NCI-H510A treated with DMSO at 0.1 percent for 48 hours (cell line): Measurements from ENCODE around the gene TBX3.

ENCODE experiments used
- DNase-seq: peaks from one replicate; lab custom pipeline; 2025; lab: John Stamatoyannopoulos, UW

TBX3 gene

DNA sequence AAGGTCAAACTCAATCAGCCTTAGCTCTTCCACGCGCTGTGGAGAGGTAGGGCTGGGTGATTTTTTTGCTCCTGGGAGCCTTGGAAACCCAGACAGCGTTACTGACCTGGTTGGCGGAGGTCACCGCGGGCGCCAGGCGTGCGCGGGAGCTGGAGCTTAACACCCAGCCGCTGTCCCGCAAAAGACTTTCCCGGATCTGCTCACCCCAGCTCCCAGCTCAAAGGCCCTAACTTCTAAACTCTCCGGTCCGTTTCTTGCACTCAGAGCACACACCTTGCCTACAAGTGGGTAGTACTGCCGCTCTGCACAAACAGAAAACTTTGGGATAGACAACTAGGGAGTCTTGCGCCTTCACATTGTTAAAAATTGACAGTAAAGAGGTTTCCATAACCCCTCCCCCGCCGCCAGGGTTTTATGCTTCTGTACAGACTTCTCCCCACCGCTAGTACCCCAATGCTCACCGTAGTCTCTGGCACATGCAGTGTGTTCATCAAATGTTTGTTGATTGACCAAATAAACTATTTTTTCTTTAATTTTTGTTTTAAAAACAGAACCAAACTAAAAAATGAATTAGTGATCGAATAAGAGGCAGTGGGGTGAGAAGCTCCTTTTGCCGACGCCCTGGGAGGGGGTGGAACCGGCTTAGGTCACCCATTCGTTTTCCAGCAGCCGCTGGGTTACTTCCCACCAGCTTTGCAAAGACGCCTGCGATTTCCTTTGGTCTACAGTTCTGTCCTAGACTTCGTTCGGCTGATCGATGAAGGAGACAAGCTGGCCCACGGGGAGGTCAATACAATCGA is 12.7 kb upstream of the TBX3 start:
- DNase-seq: no peak

DNA sequence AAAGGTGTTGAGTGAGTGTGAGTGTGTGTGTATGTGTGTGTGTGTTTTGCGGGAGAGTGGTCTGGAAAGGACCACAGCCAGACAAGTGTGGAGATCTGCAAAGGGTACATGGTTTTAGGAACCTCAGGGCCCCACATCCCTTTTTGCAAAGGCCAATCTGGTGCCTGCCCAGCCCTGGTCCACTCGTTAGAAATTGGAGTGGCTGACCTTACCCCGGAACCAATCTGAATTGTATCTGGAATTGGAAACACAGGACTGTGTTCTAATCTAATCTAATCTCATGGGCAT is 11.3 kb upstream of the TBX3 start:
- DNase-seq: no peak

GRCh38 chr12:114694436-114695304 is 10.7 kb upstream of the TBX3 start:
- no peak for DNase-seq

- no peak for DNase-seq
Observed at GRCh38 chr12:114693532-114693931, 9.6 kb upstream of the TBX3 start.

- no peak for DNase-seq
Observed at GRCh38 chr12:114693059-114693531, 9.1 kb upstream of the TBX3 start.

DNA sequence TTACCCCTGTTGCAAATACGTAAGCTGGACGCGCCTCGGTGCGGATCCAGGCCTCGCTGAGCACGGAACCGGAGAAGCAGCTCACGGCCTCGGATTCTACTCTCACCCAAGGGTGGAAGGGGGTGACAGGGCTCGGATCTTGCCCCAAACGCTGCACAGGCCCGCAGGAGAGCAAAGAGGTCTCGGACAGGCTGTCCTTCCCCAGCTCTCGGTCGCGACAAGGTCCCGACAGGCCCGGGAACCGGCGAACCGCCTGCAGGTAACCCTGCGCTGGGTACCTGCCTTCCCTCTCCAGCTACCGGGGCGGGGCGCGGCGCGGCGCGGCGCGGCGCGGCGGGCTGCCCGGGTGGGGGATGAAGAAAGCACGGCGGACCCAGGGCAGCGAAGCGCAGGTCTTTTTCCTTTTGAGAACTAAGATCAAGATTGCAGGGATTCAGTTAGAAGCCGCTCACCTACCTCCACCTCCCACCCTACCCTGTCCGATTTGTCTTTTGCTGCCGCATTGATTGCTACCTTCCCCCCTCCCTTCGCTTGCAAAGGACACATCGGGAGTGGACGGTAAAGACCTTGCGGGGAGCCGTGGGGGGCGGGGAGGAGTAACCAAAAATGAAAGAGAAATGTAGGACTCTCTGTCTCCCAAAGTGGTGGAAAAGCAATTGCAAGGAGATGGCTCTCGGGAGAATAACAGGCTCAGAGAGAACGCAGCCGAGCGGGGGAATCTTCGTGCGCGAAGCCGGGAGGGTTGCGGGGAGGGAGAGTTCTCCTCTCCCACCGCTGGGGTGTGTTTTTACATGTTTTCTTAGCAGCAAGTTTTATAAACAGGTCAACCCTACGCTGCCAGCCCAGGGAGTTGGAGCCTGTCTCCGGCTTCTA is 8.4 kb upstream of the TBX3 start:
- no peak for DNase-seq

DNA sequence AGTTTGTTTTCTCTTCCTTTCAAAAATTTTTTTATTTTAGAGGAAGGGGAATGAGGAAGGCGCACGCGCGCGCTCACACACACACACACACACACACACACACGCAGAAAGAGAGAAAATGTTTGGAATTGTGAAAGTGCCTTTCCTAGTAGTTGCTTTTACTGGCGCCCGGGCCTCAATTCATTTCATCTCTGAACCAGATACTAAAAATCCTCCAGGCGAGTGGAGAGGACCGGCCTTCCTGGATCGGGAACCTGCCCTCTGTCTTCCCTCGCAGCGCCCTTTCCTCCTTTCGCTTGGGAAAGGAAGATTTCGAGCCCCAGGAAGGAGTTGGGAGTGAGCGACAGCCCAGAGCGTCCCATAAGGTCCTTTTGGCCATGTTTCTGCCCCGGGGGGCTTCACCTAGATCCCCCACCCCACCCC is 7.8 kb upstream of the TBX3 start:
- no peak for DNase-seq

- no peak for DNase-seq
Observed at GRCh38 chr12:114691196-114691595, 7.2 kb upstream of the TBX3 start.

- no peak for DNase-seq
Observed at GRCh38 chr12:114690267-114691135, 6.5 kb upstream of the TBX3 start.

DNA sequence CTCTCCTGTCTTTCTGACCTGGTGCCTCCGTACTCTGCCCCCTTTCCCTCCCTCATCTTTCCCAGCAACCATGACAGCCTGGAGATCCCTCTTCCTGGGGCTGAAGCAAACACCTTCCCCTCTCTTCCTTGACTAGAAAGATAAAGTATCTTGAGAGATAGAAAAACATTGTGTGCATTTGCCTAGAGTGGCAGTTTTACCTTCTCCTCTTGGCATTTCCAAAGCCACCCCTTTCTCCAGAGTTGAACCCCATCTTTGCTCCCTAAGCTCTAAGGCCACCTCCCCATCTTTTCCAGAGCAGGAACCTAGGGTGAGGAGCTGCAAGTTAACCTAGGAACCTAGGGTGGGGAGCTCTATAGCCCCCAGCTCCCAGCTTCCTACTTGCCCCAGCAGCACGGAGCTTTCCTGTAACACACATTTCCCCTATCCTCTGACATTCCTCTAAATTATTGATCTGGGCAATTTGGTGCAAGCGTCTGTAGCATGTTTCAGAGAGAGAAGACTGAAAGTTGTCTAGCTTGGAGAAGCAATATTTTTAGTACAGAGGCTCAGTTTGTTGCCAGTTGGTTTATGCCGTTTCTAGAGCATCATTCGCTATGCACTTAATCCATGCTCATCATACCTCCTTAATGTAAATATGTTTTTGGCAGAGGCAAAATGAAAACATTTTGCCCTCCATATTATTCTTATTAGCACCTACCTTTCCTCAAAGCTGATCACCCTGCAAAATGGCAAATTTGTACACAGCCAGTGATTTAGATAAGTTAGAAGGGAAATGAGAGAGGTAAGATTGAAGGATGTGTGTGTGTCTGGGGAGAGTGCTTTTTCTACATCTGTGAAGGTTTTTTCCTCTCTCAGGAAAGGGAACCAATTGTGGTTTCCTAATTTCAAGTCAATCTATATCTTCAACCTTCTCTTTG is 5.4 kb upstream of the TBX3 start:
- DNase-seq: no peak

- no peak for DNase-seq
Observed at GRCh38 chr12:114688256-114688845, 4.4 kb upstream of the TBX3 start.

DNA sequence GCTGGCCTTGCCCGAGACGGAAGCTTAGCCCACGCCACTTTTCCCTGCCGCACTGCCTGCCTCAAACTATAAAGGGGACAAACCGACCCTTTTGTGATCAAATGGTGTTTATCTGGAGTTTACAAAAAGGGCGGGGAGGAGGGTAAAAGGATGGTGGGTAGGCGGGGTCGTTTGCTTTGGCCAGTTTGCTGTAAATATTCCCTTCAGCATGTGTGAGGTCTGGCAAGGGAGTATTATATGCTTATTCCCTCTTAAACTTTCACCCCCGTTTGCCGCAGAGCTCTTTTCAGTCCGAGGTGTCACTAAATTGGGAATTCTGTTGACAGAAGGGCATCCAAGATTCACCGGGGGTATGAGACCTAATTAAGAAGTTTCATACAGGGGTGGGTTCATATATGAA is 3.8 kb upstream of the TBX3 start:
- no peak for DNase-seq

DNA sequence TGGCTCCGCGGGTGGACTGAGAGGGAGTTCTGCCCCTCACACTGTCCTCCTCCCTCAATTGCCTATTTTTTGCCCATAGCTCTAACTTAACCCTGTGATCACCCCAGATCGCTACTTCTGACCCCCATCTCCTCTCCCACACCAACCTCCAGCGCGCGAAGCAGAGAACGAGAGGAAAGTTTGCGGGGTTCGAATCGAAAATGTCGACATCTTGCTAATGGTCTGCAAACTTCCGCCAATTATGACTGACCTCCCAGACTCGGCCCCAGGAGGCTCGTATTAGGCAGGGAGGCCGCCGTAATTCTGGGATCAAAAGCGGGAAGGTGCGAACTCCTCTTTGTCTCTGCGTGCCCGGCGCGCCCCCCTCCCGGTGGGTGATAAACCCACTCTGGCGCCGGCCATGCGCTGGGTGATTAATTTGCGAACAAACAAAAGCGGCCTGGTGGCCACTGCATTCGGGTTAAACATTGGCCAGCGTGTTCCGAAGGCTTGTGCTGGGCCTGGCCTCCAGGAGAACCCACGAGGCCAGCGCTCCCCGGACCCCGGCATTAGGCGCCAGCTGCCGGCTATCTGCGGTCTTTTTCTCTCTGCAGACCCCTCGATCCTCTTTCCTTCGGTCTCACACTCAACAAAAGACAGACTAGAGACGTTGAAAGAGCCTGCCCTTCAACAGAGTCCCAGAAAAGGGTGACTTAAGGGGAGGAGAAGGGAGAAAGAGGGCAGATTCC is 3.0 kb upstream of the TBX3 start:
- DNase-seq: no peak

- DNase-seq: no peak
Observed at GRCh38 chr12:114686426-114686772, 2.4 kb upstream of the TBX3 start.

DNA sequence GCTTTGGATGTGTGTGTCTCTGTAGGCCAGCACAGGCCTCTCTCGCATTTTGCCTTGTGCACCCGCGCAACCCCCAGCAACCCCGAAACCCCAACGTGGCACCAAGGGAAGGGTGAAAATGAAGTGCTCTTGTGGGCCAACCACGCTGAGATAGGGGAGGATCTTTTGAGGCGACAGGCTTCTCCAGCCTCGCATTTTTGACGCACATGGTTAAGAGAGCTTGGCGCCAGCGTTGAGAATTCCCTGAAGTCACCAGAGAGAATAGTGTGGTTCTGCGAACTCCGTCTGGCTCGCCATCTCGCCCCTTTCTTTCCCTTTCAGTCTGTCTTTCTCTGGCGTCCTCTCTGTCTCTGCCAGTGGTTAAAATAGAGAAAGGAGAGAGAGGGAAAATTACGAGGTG is 1.9 kb upstream of the TBX3 start:
- no peak for DNase-seq

DNA sequence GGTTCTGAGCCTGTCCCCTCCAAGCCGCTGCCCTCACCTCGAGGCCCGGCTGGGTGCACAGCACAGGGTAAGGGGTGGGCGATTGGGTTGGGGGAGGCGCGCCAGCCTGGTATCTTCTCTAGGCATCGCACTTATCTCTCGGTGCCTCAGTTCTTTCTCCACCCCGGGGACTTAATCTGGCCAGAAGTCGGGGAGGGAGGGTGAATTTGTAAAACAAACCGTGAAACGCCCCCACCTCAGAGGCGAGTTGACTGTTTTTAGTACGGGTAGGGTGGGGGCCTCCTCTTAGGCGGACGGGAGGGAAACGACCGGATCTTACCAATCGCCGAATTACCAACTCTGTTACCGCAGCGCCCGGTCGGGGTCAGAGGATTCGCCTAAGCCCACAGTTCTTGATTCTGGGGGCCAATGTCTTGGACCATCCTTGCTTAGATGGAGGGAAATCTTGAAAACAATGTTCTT is 1.4 kb upstream of the TBX3 start:
- DNase-seq: no peak

DNA sequence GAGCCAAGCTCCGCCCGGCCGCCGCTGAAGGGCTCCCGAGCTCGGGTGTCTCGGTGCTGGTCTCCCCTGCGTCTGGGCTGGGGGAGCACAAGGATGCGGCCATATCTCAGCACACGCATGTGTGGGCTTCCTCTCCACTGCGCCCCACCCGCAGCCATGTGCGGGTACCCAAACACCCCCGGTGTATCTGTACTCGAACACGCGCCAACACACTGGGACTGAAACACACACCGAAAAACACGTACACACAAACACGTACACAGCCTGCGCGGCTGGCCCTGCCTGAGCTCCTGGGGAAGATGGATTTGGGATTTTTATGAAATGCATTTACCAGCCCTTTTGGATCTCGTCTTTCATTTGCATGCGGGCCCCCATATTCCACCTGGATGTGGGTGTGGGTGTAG is 897 bp upstream of the TBX3 start:
- DNase-seq: no peak

- no peak for DNase-seq
Observed at GRCh38 chr12:114683709-114684097, 272 bp downstream of the TBX3 start.
